NCI-H1092 treated with DMSO at 0.1 percent for 48 hours (cell line): ENCODE results near the gene BRME1.
"Not testable (repeated sequence)": the region's sequence is repeated elsewhere in the genome, so short reads cannot be mapped to it uniquely, and the experiment has no call there.

Source experiments
- DNase-seq: peaks from one replicate; lab custom pipeline; 2025; lab: John Stamatoyannopoulos, UW

The BRME1 gene

GRCh38 chr19:13926715-13927114 is 20.8 kb upstream of the BRME1 start:
- no peak for DNase-seq

GRCh38 chr19:13926010-13926409 is 20.1 kb upstream of the BRME1 start:
- DNase-seq = no peak

- DNase-seq = no peak
These were observed 17.5 kb upstream of the BRME1 start for GRCh38 chr19:13923194-13923987.

GRCh38 chr19:13922118-13922517 is 16.2 kb upstream of the BRME1 start:
- DNase-seq = not testable (repeated sequence)

- DNase-seq = no peak
These were observed 15.2 kb upstream of the BRME1 start for GRCh38 chr19:13920940-13921747.

GRCh38 chr19:13920524-13920923 is 14.6 kb upstream of the BRME1 start:
- no peak for DNase-seq

GRCh38 chr19:13918726-13919411 is 13.0 kb upstream of the BRME1 start:
- no peak for DNase-seq

GRCh38 chr19:13917888-13918406 is 12.0 kb upstream of the BRME1 start:
- no peak for DNase-seq

- DNase-seq = no peak
These were observed 8.9 kb upstream of the BRME1 start for GRCh38 chr19:13914777-13915176.

- DNase-seq = no peak
These were observed 7.4 kb upstream of the BRME1 start for GRCh38 chr19:13913352-13913751.

GRCh38 chr19:13909430-13909829 is 3.5 kb upstream of the BRME1 start:
- no peak for DNase-seq

- DNase-seq = no peak
These were observed 2.8 kb upstream of the BRME1 start for GRCh38 chr19:13908674-13909073.

- no peak for DNase-seq
These were observed 993 bp upstream of the BRME1 start for GRCh38 chr19:13906910-13907309.

GRCh38 chr19:13906521-13906904 is 596 bp upstream of the BRME1 start:
- DNase-seq = no peak

GRCh38 chr19:13902993-13903555 is 2.8 kb downstream of the BRME1 start:
- DNase-seq = no peak

GRCh38 chr19:13899912-13900584 is 5.9 kb downstream of the BRME1 start:
- DNase-seq = no peak

GRCh38 chr19:13899393-13899792 is 6.5 kb downstream of the BRME1 start:
- no peak for DNase-seq

GRCh38 chr19:13896227-13896626 is 9.7 kb downstream of the BRME1 start:
- no peak for DNase-seq

GRCh38 chr19:13894552-13894951 is 11.4 kb downstream of the BRME1 start:
- no peak for DNase-seq

- no peak for DNase-seq
These were observed 13.0 kb downstream of the BRME1 start for GRCh38 chr19:13892870-13893269.

GRCh38 chr19:13890136-13890535 is 15.8 kb downstream of the BRME1 start:
- DNase-seq = no peak

GRCh38 chr19:13888281-13888680 is 17.6 kb downstream of the BRME1 start:
- no peak for DNase-seq
